Measurements from ENCODE around the gene CHCHD6.

The CHCHD6 gene

GRCh38 chr3:126926684-126927400 is 222.8 kb downstream of the CHCHD6 start:
- peak; percentile 76 for DNase-seq

DNA sequence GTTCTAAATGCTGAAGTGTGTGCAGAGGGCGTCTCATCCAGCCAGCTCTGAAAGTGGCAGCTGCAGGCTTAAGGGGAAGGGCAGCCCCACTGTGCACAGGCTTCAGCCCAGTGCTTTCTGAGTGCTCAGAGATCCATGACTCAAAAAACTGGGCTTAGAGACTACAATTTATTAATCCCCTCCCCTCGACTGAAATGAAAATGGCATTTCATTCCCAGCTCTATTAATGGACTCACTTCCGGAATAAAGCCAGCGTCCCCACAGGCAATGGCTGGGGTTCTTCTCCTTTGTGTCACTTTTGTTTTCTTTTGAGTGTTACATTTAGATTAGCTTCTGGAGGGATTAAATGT is 223.3 kb downstream of the CHCHD6 start:
- no peak for DNase-seq

- no peak for DNase-seq
These were observed 223.8 kb downstream of the CHCHD6 start for GRCh38 chr3:126927846-126928245.

GRCh38 chr3:126928921-126929474 is 225.0 kb downstream of the CHCHD6 start:
- DNase-seq, result no peak

DNA sequence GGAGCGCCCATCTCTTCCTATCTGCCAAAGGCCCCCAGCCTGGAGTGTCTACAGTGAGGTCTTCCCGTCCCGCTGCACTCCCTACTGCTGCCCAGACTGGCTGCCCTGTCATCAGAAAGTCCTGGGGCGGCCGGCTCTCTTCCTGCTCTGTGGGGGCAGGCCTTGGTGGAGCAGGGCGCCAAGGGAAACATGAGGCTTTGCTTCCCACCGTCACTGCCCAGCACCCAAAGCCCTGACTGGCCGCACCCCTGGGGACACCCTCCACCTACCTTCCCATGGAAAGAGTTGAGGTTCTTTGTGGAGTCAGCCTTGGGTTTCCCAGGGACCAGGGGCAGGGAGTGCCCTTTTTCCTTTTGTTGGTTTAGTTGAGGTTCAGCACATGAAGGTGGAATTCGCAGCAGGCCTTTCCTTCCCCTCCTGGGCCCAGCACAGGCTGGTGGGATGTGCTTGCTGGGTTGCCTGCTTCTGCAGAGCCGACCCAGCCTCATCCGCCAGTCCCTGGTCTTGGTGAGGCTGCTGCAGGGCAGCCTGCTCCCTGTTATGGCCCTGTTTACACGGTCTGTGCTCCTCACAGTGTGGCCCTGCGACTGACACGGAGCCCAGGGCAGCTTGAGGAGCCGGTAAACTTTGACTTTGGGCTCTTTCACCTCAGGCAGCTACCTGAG is 227.0 kb downstream of the CHCHD6 start:
- DNase-seq, result no peak

DNA sequence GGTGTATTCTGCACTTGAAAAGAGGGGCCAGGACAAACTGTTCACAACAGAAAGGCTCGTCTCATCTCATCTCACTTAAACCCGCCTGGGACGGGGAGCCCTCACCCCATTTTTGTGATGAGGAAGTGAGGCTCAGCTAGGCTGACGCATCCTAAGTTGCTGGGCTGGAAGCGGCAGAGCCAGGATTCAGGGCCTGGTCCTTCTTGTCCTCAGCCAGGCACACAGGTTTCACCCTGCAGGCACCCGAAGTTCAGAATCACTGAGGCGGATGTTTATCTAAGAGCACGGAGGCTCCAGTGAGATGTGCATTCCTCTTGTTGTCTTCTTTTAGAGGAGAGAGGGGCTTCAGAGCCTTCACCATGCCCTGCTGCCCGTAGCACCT is 227.8 kb downstream of the CHCHD6 start:
- no peak for DNase-seq

- no peak for DNase-seq
These were observed 228.3 kb downstream of the CHCHD6 start for GRCh38 chr3:126932188-126932931.

DNA sequence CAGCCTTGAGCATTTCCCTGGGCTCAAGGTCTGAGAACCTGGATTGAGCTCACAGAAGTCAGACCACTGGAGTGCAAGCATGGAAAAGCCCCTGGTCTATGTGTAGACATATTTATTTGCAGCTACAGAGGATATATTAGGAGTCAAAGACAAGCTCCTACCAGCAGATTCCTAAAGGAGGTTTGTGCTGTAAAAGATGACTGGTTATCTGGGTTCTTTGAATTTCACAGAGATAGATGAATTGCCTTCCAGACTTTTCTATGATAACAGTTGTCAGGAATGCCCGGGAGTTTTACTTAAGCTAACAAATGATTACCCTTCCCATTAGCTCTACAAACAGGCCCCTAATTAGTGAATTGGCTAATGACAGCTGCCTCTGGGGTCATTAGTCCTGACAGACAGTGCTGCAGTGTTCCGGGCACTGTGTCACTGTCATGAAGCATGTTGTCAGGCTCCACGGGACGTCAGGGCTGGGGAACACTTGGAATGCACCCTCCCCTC is 230.0 kb downstream of the CHCHD6 start:
- no peak for DNase-seq

GRCh38 chr3:126934991-126935390 is 231.0 kb downstream of the CHCHD6 start:
- DNase-seq, result no peak

DNA sequence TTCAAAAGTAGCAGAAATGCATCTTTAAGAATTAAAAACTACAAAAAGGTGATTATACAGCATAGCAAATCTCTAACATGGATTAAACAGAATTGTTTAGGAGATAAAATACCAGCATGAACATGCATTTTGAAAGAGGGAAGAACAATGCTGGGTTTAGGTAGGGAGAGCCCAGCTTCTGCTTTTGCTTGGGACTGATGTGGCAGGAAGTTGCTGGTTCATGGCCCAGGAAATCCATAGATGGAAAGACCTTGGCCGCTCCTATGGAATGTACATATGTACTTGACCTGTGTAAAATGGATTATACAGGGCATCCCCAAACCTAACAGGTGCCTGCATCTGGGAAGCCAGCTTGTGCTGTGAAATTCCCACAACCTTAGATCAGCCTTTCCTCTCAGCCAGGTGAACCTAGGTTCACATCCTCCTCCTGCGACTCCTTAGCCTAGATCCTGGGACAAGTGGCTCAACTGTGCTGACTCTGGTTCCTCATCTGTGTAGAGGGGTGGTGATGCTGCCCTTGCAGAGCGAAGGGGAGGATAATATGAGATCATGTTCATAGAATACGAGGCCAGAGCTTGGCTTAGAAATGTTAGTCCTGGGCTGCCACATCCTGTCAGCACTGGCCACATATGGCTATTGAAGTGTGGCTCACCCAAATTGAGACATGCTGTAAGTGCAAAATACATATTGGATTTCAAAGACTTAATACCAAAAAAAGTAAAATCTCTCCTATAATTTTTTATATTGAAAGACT is 231.9 kb downstream of the CHCHD6 start:
- peak; percentile 45 for DNase-seq

- DNase-seq, result no peak
These were observed 232.9 kb downstream of the CHCHD6 start for GRCh38 chr3:126936853-126937425.

DNA sequence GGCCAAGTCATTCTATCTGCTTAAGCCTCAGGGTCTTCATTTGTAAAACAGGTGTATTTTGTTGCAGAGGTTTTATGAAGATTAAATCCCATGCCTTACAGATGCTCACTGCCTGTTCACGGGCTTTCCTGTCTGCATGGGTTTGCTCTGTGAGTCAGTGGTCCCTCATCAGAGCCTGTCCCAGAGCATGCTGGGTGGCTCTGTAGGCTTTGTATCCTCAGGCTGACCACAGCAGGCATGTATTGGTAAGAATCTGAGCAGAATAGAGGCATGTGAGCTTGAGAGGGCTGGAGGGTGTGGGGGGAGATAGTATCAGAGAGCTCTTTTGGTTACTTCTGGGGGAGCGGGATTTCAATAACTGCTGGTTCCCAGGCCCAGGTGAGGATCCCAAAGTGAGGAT is 233.5 kb downstream of the CHCHD6 start:
- no peak for DNase-seq

DNA sequence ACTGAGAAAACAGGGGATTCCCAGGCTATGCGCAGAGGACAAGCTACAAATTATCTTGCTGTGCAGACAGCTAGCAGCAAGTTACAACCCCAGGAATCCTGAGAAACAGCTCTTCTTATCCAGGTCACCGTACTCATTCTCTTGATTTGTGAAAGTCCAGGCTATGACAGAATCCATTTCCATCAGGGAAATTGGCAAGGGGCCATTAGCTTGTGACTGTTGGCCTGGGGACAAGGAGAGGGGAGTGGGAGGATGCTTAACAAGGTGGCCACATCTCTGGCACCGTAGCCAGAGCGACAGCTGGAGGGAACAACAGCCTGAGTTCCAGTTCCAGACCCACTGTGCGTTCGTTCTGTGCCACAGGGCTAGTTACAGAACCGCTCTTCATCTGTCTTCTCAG is 233.9 kb downstream of the CHCHD6 start:
- DNase-seq, result no peak

DNA sequence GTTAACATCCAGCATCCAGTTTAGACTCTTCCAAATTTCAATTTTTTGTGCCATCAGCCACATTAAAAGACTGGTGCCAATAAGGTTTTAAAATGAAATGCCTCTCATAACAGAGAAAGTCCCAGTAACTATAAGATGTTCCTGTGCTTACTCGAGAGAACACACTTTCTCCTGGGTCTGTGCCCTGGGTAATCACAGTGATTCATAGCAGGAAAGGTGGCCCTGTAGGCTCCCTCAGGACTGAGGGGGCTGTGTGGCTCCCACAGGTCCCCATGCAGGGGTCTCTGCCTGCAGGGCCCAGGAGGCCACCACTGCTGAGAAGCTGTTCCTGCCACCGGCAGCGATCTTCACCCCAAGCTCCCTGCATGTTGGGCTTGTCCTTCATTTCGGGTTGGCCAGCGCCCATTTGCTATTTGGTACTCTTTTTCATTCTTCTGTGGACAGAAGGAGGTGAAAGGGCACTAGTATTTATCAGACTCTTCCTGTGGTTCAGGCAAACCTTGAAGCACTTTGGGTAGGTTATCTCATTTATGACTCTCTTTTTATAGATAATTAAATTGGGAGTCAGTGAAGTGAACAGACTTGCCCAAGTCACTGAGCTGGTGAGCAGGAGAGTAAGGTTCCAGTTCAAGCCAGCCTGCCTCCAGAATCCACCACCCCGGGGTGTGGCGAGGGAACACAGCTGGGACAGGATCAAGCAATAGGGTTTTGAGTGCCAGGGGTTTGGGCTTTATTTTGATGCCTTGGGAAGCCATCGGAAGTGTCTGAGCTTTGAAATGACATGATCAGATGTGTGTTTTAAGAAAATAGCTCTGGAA is 234.7 kb downstream of the CHCHD6 start:
- no peak for DNase-seq

DNA sequence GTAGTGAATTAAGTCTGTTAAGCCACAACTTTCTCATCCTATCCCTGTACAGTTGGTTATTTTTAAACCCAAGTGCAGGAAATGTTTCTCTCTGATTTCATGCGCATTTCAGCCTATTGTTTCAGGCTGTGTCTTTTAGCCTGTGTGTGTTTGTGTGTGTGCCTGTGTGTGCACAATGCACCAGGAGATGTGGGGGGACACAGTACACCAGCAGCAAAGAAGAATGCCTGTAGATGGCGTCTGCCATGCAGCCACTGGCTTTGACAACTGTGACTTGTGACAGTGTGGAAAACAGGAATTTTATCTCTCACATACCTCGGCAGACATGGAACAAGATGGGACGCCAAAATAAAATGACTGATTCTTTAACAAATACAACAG is 235.3 kb downstream of the CHCHD6 start:
- no peak for DNase-seq

DNA sequence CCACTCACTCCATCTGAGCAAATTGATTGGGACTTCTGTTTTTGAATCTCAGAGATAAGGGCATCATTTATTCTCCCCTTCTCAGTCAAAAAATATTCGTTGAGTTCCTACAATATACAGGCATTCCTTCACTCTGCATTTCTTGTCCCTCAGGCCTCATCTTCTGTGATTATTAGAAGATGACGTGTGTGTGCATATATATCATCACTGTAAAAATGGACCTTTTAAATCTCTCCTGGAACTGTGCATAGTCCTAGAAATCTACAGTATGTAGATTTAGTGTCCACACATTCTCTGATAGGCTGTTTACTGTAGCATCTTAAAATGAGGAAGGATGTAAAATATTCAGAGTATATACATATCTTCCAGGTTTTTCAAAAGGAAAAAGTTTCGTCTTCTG is 235.7 kb downstream of the CHCHD6 start:
- DNase-seq, result no peak

DNA sequence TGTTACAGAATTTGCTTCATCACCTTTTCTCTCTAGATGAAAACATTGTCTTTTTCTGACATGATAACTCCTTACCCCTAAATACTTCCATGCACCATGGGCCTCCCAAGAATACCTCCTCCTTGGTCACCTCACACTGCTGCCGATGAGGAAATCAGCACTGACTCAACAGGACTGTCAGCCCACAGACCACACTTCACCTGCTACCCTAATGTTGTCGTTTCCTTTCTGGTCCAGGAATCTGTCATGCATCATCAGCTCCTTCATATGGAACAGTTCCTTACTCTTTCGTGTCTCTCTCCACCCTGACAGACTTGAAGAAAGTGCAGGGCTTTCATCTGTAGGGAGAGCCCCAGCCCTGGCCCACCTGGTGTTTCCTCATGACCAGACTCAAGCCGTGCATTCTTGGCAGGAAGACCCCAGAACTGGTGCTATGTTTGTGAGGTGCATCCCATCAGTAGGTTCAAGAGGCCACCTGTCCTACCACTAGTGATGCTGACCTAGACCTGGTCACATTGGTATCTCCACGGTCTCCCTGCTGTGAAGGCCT is 237.8 kb downstream of the CHCHD6 start:
- no peak for DNase-seq

GRCh38 chr3:126944089-126944965 is 240.3 kb downstream of the CHCHD6 start:
- no peak for DNase-seq

DNA sequence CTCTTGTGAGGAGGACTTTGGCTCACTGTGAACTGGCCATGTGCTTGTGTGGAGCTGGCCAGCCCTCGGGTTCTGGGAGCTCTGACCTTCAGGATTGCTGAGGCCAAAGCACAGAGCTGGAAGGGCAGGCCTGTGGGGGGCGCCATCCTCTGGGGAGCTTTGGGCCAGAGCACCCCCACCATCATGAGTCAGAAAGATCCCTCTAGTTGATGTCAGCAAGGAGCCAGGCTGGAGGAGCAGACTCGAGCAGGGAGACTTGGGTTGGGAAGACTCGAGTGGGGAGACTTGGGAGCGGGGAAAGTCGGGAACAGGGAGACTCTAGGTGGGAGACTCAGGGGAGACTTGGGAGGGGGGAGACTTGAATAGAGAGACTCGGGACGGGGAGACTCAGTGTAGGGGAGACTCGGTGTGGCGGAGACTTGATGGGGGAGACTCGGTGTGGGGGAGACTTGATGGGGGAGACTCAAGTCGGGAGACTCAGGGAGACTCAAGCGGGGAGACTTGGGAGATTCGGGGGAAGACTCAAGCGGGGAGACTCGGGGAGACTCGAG is 241.2 kb downstream of the CHCHD6 start:
- no peak for DNase-seq

DNA sequence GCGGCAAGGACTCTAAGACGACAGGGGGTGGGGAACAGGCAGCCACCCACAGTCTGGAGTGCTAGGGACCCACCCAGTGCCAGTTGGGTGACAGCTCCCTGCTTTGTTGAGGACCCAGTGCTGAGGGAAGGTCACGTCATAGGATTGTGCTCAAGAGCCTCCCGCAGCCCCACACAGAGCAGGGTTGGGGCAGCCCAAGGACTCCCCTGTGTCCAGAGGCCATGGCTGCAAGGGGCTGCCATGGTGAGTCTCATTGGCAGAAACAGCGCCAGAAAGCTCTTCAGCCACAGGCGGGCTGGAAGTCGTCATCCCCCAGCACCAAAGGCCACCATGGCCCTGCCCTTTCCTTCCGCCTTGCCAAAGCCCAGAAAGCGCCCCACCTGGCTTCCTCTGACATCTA is 241.9 kb downstream of the CHCHD6 start:
- DNase-seq, result no peak

Measured in inflammatory macrophage treated with lipopolysaccharide for 4 hours (primary cell).